ENCODE measurements around the gene PXDC1.

PXDC1 gene

GRCh38 chr6:3737831-3738210 lies 13.7 kb downstream of the PXDC1 start:
- ATAC-seq (replicated peaks; ENCODE audit: extremely low read depth, poor library complexity, severe bottlenecking): no peak
- DNase-seq (ENCODE audit: low spot score in 2 of 2): no peak
- Mint-ChIP-seq H3K36me3 (ENCODE audit: insufficient read depth) (peaks cover 4% of the 10 kb centered on the region), H3K9me3 (no peaks in the 10 kb centered on the region), H3K4me1 (peaks cover 4% of the 10 kb centered on the region), H3K27me3 (peaks cover 53% of the 10 kb centered on the region), H3K27ac (ENCODE audit: low read depth) (no peak overlapping the region), H3K4me3 (no peak overlapping the region)

DNA sequence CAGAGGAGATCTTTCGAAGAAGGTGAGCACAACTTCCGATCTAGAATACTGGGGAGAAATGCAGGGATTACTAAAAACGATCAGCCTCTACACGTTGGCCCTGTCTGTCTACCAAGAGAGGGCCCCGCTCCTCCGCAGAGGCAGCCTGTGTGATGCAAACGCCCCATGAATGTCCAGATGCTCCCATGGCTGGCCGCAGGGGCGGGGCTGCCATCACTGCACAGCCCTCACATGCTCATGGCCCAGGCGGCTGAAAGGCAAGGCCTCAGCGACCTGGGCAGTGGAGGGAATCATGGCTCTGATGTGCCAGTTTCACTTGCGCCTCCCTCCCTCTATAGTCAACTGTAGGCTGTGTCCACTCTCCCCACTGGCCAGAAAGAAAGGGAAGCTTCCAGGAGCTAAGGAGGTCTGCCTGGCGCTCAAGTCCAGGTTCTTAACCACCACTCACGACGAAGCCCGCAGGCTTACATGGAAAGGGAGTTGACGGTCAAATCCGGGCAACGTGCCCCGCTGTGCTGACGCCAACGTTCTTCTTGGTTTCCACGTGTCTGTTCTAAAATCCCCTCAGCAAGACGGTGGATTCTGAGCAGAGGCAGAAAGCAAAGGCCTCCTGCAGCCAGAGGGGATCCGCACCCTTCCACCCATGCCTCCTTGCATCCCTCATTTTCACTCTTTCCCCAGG lies 14.2 kb downstream of the PXDC1 start:
- Mint-ChIP-seq H3K27me3 (peaks cover 58% of the 10 kb centered on the region), H3K4me3 (no peak overlapping the region), H3K9me3 (no peaks in the 10 kb centered on the region), H3K4me1 (peaks cover 5% of the 10 kb centered on the region), H3K27ac (ENCODE audit: low read depth) (no peak overlapping the region), H3K36me3 (ENCODE audit: insufficient read depth) (peaks cover 4% of the 10 kb centered on the region)
- no peak for ATAC-seq (replicated peaks; ENCODE audit: extremely low read depth, poor library complexity, severe bottlenecking)
- no peak for DNase-seq (ENCODE audit: low spot score in 2 of 2)

DNA sequence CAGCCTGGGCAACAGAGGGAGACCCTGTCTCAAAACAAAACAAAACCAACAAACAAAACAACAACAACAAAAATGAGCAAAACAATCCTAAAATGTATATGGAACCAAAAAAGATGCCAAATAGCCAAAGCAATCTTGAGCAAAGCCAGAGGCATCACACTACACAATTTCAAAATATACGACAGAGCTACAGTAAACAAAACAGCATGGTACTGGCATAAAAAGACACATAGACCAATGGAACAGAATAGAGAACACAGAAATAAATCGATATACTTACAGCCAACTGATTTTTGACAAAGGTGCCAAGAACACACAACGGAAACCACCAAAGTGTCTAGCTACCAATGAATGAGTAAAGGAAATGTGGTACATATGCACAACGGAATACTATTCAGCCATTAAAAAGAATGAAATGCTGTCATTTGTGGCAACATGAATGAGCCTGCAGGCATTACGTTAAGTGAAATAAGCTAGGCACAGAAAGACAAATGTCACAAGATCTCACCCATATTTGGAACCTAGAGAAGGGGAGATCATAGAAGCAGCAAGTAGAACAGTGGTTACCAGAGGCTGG lies 16.4 kb downstream of the PXDC1 start:
- Mint-ChIP-seq H3K4me1 (peaks cover 5% of the 10 kb centered on the region), H3K9me3 (no peaks in the 10 kb centered on the region), H3K4me3 (no peak overlapping the region), H3K27me3 (peaks cover 67% of the 10 kb centered on the region), H3K27ac (ENCODE audit: low read depth) (no peak overlapping the region), H3K36me3 (ENCODE audit: insufficient read depth) (peaks cover 4% of the 10 kb centered on the region)
- DNase-seq (ENCODE audit: low spot score in 2 of 2): no peak
- no peak for ATAC-seq (replicated peaks; ENCODE audit: extremely low read depth, poor library complexity, severe bottlenecking)

DNA sequence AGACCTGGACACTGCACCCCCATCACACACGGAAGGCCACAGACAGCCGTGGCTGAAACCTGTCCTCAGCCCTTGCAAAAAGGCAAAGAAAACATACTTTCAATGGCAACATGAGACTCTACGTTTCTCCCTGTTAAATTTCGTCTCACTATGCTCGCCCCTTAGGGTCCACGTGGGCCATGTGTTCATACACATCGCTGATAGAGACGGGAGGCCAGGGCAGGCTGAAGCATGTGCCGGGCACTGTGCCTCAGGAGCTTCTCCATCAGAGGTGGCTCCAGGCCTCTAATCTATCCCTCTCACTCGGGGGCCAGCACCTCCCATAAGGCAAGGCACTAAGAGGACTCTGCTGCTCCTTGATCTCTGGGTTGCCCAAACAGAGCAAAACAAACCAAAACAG lies 17.5 kb downstream of the PXDC1 start:
- no peaks in the 10 kb centered on the region for H3K9me3 Mint-ChIP-seq
- peak overlapping the region; percentile 44 for H3K27ac Mint-ChIP-seq (ENCODE audit: low read depth)
- ATAC-seq (replicated peaks; ENCODE audit: extremely low read depth, poor library complexity, severe bottlenecking): no peak
- H3K4me1 Mint-ChIP-seq: peaks cover 5% of the 10 kb centered on the region
- H3K27me3 Mint-ChIP-seq: peaks cover 76% of the 10 kb centered on the region
- peaks cover 5% of the 10 kb centered on the region for H3K36me3 Mint-ChIP-seq (ENCODE audit: insufficient read depth)
- no peak overlapping the region for H3K4me3 Mint-ChIP-seq
- no peak for DNase-seq (ENCODE audit: low spot score in 2 of 2)

DNA sequence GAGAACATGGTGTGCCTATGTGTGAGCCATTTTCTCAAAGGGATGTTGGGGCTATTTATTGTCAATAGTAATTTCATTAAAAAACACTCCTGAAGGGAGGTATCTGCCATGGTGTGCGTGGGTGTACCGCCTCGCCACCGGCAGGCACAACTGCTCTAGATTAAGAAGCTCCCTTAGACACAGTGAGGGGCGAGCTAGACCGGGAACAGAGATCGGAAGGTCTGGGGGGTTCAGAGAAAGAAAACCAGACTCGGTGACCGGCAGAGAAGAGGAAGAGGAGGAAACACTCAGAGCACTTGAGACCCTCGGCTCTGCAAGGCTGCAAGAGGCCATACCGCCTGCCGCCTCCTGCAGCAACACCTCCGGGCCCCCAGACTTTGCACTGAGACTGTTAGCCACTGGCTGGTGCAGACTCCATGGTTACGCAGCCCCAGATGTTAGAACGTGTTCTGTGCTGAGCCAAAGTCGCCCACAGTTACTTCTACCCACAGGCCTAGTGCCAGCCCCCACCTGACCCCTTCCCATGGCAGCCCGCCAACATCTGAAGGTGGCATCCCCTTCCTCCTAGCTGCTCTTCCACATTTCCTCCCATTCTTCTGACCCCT lies 18.1 kb downstream of the PXDC1 start:
- Mint-ChIP-seq H3K9me3 (no peaks in the 10 kb centered on the region), H3K27ac (ENCODE audit: low read depth) (peak overlapping the region; percentile 44), H3K4me3 (no peak overlapping the region), H3K36me3 (ENCODE audit: insufficient read depth) (peaks cover 7% of the 10 kb centered on the region), H3K27me3 (peaks cover 82% of the 10 kb centered on the region), H3K4me1 (peaks cover 5% of the 10 kb centered on the region)
- DNase-seq (ENCODE audit: low spot score in 2 of 2) (no peak), ATAC-seq (replicated peaks; ENCODE audit: extremely low read depth, poor library complexity, severe bottlenecking) (no peak)

DNA sequence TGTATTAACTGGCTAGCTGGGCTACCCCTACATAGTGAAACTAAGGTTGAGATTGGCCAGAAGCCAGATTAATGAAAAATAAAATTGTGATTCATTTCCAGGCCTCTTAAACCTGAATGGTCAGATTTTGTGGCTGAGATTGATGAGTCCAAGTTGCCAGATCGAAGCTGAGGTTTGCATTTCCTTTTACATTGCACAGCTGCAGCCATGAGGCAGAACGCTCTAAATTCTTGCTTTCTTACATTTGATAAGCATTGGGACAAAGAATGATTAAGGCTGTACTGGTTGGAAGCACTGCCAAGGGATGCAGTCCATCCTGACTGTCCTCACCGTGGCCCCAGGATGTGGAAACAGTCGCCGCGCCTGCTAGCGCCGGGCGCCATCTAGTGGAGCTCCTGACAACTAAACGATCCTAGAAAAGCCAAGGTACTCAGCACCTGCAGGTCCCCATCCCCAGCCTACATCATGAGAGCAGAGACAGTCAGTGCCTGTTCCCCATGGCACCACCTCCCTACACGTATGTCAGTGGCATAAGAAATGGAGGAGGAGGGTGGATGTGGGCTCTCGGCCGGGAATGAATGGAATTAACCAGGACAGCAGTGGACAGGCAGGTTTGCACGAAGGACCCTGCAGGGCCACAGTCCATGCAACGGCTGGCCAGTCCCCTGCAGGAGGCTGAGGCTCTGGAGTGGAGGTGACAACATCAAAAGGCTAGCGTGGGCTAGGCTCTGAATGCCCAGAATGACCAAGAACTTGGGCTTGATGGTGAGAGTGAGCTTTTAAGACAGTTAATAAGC lies 19.0 kb downstream of the PXDC1 start:
- Mint-ChIP-seq H3K36me3 (ENCODE audit: insufficient read depth) (peaks cover 4% of the 10 kb centered on the region), H3K4me3 (no peak overlapping the region), H3K27me3 (peaks cover 78% of the 10 kb centered on the region), H3K4me1 (peaks cover 5% of the 10 kb centered on the region), H3K27ac (ENCODE audit: low read depth) (no peak overlapping the region), H3K9me3 (no peaks in the 10 kb centered on the region)
- ATAC-seq (replicated peaks; ENCODE audit: extremely low read depth, poor library complexity, severe bottlenecking) (no peak), DNase-seq (ENCODE audit: low spot score in 2 of 2) (peak in 1 of 2 donors; percentile 35)

DNA sequence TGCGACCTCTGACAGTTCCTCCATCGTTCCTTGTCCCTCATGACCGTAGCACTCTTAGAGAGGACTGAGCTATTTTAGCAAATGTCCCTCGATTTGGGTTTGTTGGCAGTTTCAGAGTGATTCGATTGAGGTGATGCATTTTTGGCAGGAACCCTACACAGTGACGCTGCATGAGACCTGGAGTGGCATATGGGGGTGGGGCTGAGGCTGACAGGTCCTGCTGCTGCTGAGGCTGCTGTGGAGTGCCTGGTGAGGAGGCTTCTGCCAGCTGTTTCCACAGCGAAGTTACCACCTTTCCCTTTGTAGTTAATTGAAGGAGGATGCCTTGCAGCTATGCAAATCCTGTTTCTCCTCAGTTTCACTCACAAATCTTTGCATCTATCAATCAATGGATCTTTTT lies 19.8 kb downstream of the PXDC1 start:
- Mint-ChIP-seq H3K4me1 (peaks cover 5% of the 10 kb centered on the region), H3K9me3 (no peaks in the 10 kb centered on the region), H3K27ac (ENCODE audit: low read depth) (no peak overlapping the region), H3K27me3 (peaks cover 71% of the 10 kb centered on the region), H3K36me3 (ENCODE audit: insufficient read depth) (peaks cover 2% of the 10 kb centered on the region), H3K4me3 (no peak overlapping the region)
- ATAC-seq (replicated peaks; ENCODE audit: extremely low read depth, poor library complexity, severe bottlenecking): no peak
- DNase-seq (ENCODE audit: low spot score in 2 of 2): no peak

GRCh38 chr6:3729603-3730344 lies 21.7 kb downstream of the PXDC1 start:
- Mint-ChIP-seq H3K36me3 (ENCODE audit: insufficient read depth) (peaks cover 2% of the 10 kb centered on the region), H3K9me3 (no peaks in the 10 kb centered on the region), H3K27me3 (peaks cover 51% of the 10 kb centered on the region), H3K4me1 (peaks cover 5% of the 10 kb centered on the region), H3K4me3 (no peak overlapping the region), H3K27ac (ENCODE audit: low read depth) (no peak overlapping the region)
- DNase-seq (ENCODE audit: low spot score in 2 of 2): no peak
- no peak for ATAC-seq (replicated peaks; ENCODE audit: extremely low read depth, poor library complexity, severe bottlenecking)

DNA sequence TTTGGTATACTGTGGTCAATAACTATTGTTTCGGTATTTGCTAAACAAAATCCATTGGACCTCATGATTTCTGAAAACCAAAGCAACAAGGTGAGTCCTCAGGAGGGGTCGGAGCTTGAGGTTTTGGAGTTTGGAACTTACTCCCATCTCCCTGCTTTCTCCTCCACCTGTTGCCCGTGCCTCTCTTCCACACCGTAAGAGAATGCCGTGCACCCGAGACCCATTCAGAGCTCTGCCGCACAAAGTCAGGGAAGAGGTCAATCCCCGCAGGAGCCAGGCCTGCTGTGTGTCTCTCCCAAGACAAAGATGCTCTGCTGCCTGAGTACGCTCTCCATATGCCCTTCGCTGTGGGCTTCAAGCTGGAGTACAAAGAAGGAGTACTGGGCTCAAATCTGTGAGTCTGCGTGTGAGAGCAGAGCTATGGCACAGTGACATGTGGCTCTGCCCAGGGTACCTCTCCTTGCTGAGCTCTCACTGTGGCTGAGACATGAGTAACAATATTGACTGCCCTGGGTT lies 23.9 kb downstream of the PXDC1 start:
- ATAC-seq (replicated peaks; ENCODE audit: extremely low read depth, poor library complexity, severe bottlenecking) (no peak), DNase-seq (ENCODE audit: low spot score in 2 of 2) (no peak)
- peaks cover 4% of the 10 kb centered on the region for H3K4me1 Mint-ChIP-seq
- no peak overlapping the region for H3K27ac Mint-ChIP-seq (ENCODE audit: low read depth)
- H3K27me3 Mint-ChIP-seq: peaks cover 35% of the 10 kb centered on the region
- no peak overlapping the region for H3K4me3 Mint-ChIP-seq
- peaks cover 2% of the 10 kb centered on the region for H3K36me3 Mint-ChIP-seq (ENCODE audit: insufficient read depth)
- no peaks in the 10 kb centered on the region for H3K9me3 Mint-ChIP-seq

GRCh38 chr6:3727036-3727435 lies 24.5 kb downstream of the PXDC1 start:
- peaks cover 35% of the 10 kb centered on the region for H3K27me3 Mint-ChIP-seq
- H3K36me3 Mint-ChIP-seq (ENCODE audit: insufficient read depth): peaks cover 2% of the 10 kb centered on the region
- no peak overlapping the region for H3K27ac Mint-ChIP-seq (ENCODE audit: low read depth)
- H3K9me3 Mint-ChIP-seq: no peaks in the 10 kb centered on the region
- ATAC-seq (replicated peaks; ENCODE audit: extremely low read depth, poor library complexity, severe bottlenecking) (no peak), DNase-seq (ENCODE audit: low spot score in 2 of 2) (no peak)
- H3K4me1 Mint-ChIP-seq: no peaks in the 10 kb centered on the region
- H3K4me3 Mint-ChIP-seq: no peak overlapping the region

DNA sequence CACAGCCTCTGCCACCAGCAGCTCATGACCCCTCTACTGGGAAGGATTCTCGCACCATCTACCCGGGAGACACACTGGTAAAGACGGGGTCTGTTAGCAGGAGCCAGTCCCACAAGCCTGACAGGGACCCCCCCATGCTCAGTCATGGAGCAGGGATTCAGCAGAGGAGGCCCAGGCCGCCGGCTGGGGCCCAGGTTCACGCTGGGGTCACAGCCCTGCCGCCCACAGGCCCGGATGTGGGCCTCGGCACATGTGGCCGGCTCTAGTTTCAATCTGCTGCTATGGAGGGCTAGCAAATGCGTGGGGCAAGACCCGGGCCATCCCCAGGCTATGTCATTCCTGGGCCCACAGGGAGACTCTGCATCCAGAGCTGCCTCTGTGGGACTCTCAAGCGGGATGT lies 25.1 kb downstream of the PXDC1 start:
- DNase-seq (ENCODE audit: low spot score in 2 of 2) (no peak), ATAC-seq (replicated peaks; ENCODE audit: extremely low read depth, poor library complexity, severe bottlenecking) (no peak)
- no peaks in the 10 kb centered on the region for H3K9me3 Mint-ChIP-seq
- peaks cover 2% of the 10 kb centered on the region for H3K36me3 Mint-ChIP-seq (ENCODE audit: insufficient read depth)
- H3K27ac Mint-ChIP-seq (ENCODE audit: low read depth): no peak overlapping the region
- peaks cover 33% of the 10 kb centered on the region for H3K27me3 Mint-ChIP-seq
- no peaks in the 10 kb centered on the region for H3K4me1 Mint-ChIP-seq
- H3K4me3 Mint-ChIP-seq: no peak overlapping the region

Data from central memory CD8-positive, alpha-beta T cell (primary cell).